Hepatocyte (in vitro differentiated cells): ENCODE data around the gene SLC66A2. TPM values are rescaled to one million over a fixed set of nuclear protein-coding genes. Genes with fewer than 3 reads are reported as not detected.

ENCODE experiments used
- DNase-seq: peaks from one replicate; pipeline ENCODE4 v3.0.0-alpha.2; 2016; ENCODE audit warnings: low spot score
- H2AFZ ChIP-seq: fragments of 200-600 bp; sonication (generic); 2 replicates; pipeline ENCODE4 v1.6.0; 2016; ENCODE audit warnings: antibody characterized with exemption, mild to moderate bottlenecking
- H3K27ac ChIP-seq: fragments of 200-600 bp; sonication (generic); 2 replicates; pipeline ENCODE4 v1.5.1; 2016; ENCODE audit warnings: mild to moderate bottlenecking
- H3K27me3 ChIP-seq: fragments of 200-600 bp; sonication (generic); 2 replicates; pipeline ENCODE4 v1.6.1; 2016
- H3K36me3 ChIP-seq: fragments of 200-600 bp; sonication (generic); replicated peaks from 2 replicates; pipeline ENCODE4 v1.5.1; 2016; ENCODE audit warnings: low read depth; ENCODE audit not compliant: insufficient read depth
- H3K4me1 ChIP-seq: fragments of 200-600 bp; sonication (generic); 2 replicates; pipeline ENCODE4 v1.5.1; 2016; ENCODE audit warnings: mild to moderate bottlenecking, moderate library complexity; ENCODE audit not compliant: insufficient read depth
- H3K4me2 ChIP-seq: fragments of 200-600 bp; sonication (generic); 2 replicates; pipeline ENCODE4 v1.6.0; 2016
- H3K4me3 ChIP-seq: fragments of 200-600 bp; sonication (generic); 2 replicates; pipeline ENCODE4 v1.5.1; 2016; ENCODE audit warnings: mild to moderate bottlenecking
- H3K79me2 ChIP-seq: fragments of 200-600 bp; sonication (generic); 2 replicates; pipeline ENCODE4 v1.6.0; 2017; ENCODE audit warnings: mild to moderate bottlenecking
- H3K9me2 ChIP-seq: fragments of 200-600 bp; sonication (generic); replicated peaks from 2 replicates; pipeline ENCODE4 v1.6.0; 2017; ENCODE audit warnings: mild to moderate bottlenecking; ENCODE audit not compliant: insufficient read depth
- H3K9me3 ChIP-seq: fragments of 200-600 bp; sonication (generic); 2 replicates; pipeline ENCODE4 v1.5.1; 2016; ENCODE audit warnings: low read depth, mild to moderate bottlenecking
- H4K20me1 ChIP-seq: fragments of 200-600 bp; sonication (generic); 2 replicates; pipeline ENCODE4 v1.6.0; 2016; ENCODE audit warnings: mild to moderate bottlenecking; ENCODE audit not compliant: insufficient read depth, poor library complexity, severe bottlenecking
- EZH2 ChIP-seq: fragments of 200-600 bp; sonication (generic); IDR thresholded peaks from 2 replicates; pipeline ENCODE4 v1.6.1; 2016; ENCODE audit warnings: antibody characterized with exemption, mild to moderate bottlenecking, borderline replicate concordance
- EZH2phosphoT487 ChIP-seq: fragments of 200-600 bp; sonication (generic); IDR thresholded peaks from one replicate; pipeline ENCODE4 v1.6.1; 2018; ENCODE audit warnings: antibody characterized with exemption, mild to moderate bottlenecking, low read depth, moderate library complexity; ENCODE audit not compliant: unreplicated experiment, severe bottlenecking
- WGBS: methylation state at CpG from one replicate; pipeline ENCODE4 v1.1.6; 2016; ENCODE audit warnings: low lambda C conversion rate; ENCODE audit errors: missing lambda C conversion rate; 5-methylcytosine and 5-hydroxymethylcytosine counted together
- polyA plus RNA-seq: library from polyadenylated mRNA; unstranded; fragments of >200 nt; fragmentation: Nextera tagmentation; extraction: Ambion mirVana; gene quantifications from 2 replicates; pipeline ENCODE4 v1.2.1, GENCODE V29; 2016
- total RNA-seq: library from RNA; depleted of rRNA; stranded (reverse); fragments of >200 nt; gene quantifications from 2 replicates; pipeline ENCODE4 v1.2.3, GENCODE V29; 2014
- TF ChIP-seq, protein P1 (sequence below): fragments of 200-600 bp; sonication (generic); IDR thresholded peaks from 2 replicates; pipeline ENCODE4 v1.5.1; 2016; ENCODE audit warnings: antibody characterized with exemption, mild to moderate bottlenecking; ENCODE audit not compliant: poor library complexity

Gene SLC66A2
- total and polyA plus RNA-seq, 2 experiments from 2014 or later, result 31.1 to 36.5 TPM

DNA sequence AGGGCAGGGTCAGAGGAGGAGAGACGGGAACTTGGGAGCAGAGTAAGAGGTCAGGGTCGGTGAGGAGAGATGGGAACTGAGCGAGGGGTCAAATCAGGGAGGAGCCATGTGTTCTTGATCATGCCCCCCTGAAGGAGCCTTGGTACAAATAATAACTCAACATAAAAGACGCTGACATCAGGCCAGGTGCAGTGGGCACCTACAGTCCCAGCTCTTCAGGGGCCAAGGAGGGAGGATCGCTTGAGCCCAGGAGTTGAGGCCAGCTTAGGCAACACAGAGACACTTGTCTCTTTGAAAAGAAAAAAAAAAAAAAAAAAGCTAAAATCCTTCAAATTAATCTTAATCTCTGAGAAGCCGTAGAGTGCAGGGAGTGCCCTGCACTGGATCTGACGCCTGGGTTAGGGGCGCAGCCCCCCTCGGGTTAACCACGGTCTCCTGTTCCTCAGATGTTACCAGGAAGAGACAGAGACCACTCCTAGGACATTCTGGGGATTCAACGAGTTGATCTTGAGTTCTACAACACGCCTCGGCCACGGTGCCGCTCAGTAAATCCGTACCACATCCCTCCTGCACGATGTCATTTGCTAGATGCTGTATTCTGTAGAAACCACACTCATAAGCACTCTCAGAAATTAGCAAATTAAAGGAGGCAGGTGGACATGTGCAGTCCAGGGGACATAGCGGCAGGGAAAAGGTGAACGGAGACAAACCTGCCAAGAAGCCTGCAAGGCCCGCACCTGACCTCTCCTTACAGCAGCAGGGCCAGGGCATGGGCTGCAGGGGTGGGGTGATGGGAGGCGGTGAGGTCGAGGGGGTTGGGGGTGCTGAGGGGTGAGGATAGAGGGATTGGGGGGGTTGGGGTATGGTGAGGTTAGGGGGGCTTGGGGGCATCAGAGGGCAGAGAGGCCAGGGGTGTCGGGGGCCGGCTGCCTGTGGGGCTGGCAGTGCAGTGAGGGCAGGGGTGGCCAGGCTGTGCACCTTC, 29.2 kb downstream of the SLC66A2 start:
- no peaks in the 10 kb centered on the region for H4K20me1 ChIP-seq
- H3K9me3 ChIP-seq, result no peaks in the 10 kb centered on the region
- TF ChIP-seq, protein P1, sequence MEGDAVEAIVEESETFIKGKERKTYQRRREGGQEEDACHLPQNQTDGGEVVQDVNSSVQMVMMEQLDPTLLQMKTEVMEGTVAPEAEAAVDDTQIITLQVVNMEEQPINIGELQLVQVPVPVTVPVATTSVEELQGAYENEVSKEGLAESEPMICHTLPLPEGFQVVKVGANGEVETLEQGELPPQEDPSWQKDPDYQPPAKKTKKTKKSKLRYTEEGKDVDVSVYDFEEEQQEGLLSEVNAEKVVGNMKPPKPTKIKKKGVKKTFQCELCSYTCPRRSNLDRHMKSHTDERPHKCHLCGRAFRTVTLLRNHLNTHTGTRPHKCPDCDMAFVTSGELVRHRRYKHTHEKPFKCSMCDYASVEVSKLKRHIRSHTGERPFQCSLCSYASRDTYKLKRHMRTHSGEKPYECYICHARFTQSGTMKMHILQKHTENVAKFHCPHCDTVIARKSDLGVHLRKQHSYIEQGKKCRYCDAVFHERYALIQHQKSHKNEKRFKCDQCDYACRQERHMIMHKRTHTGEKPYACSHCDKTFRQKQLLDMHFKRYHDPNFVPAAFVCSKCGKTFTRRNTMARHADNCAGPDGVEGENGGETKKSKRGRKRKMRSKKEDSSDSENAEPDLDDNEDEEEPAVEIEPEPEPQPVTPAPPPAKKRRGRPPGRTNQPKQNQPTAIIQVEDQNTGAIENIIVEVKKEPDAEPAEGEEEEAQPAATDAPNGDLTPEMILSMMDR, result no peak
- TF ChIP-seq EZH2 (no peak), EZH2phosphoT487 (no peak)
- H3K27ac ChIP-seq, result no peak overlapping the region
- WGBS, result 98% methylated on average over 20 of the region's 24 CpGs
- H2AFZ ChIP-seq, result no peak overlapping the region
- H3K4me1 ChIP-seq, result no peaks in the 10 kb centered on the region
- H3K9me2 ChIP-seq, result no peaks in the 10 kb centered on the region
- H3K4me3 ChIP-seq, result no peak overlapping the region
- no peak for DNase-seq
- no peak overlapping the region for H3K4me2 ChIP-seq
- H3K79me2 ChIP-seq, result peaks cover 7% of the 10 kb centered on the region
- no peaks in the 10 kb centered on the region for H3K36me3 ChIP-seq
- H3K27me3 ChIP-seq, result no peaks in the 10 kb centered on the region

DNA sequence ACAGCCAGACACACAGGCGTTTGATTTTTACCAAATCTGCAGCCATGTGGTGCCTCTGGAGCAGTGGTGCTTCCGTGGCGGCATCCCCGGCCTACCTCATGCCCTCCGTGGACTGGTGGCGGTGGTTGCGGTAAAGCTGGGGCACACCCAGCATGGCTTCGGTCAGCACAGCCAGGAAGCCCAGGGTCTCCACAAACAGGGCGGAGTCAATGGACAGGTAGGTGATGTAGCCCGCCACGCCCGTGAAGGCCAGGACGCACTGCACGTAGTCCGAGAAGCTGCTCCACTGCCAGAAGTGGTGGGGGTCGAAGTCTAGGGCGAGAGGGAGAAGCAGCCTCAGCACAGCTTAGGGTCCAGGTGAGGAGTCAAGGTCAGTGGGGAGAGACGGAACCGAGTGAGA, 32.4 kb downstream of the SLC66A2 start:
- Histone ChIP-seq H3K9me3 (no peaks in the 10 kb centered on the region), H4K20me1 (no peaks in the 10 kb centered on the region), H3K27me3 (no peaks in the 10 kb centered on the region), H3K27ac (no peak overlapping the region), H3K9me2 (no peaks in the 10 kb centered on the region), H3K79me2 (no peaks in the 10 kb centered on the region), H3K4me1 (no peaks in the 10 kb centered on the region), H3K4me2 (no peak overlapping the region), H2AFZ (no peak overlapping the region), H3K4me3 (no peak overlapping the region), H3K36me3 (no peaks in the 10 kb centered on the region)
- 98% methylated on average over 19 of the region's 19 CpGs for WGBS
- DNase-seq, result no peak
- no peak for TF ChIP-seq EZH2phosphoT487
- TF ChIP-seq, protein P1, result no peak
- TF ChIP-seq EZH2, result no peak

DNA sequence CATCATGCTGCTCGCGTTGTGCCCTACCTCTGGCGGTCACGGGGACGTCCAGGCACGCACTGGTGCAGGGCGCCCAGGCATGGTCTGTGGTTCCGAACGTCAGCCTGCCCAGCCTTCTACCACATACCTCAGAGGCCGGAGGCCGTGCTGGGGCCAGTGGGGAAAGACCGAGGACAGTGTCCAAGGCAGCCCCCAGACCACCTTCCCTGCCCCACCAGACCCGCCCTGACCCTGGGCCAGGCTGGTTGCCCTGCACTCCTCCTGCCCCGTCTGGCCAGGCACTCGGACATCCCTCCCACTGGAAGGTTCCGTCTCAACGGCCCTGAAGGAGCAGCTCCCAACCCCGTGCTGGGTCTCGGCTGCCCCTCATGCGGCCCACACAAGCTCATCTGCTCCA, 32.8 kb downstream of the SLC66A2 start:
- DNase-seq, result no peak
- TF ChIP-seq EZH2phosphoT487 (no peak), EZH2 (no peak)
- TF ChIP-seq, protein P1, result no peak
- no peaks in the 10 kb centered on the region for H3K36me3 ChIP-seq
- no peaks in the 10 kb centered on the region for H3K79me2 ChIP-seq
- H3K27me3 ChIP-seq, result no peaks in the 10 kb centered on the region
- no peaks in the 10 kb centered on the region for H3K9me2 ChIP-seq
- H3K27ac ChIP-seq, result no peak overlapping the region
- 99% methylated on average over 18 of the region's 20 CpGs for WGBS
- H3K4me3 ChIP-seq, result no peak overlapping the region
- no peak overlapping the region for H2AFZ ChIP-seq
- no peaks in the 10 kb centered on the region for H3K4me1 ChIP-seq
- H4K20me1 ChIP-seq, result no peaks in the 10 kb centered on the region
- H3K4me2 ChIP-seq, result no peak overlapping the region
- no peaks in the 10 kb centered on the region for H3K9me3 ChIP-seq
